ENCODE results near the gene SLC24A5.

GRCh38 chr15:48103647-48104046 is 17.1 kb upstream of the SLC24A5 start:
- TF ChIP-seq, protein P1, sequence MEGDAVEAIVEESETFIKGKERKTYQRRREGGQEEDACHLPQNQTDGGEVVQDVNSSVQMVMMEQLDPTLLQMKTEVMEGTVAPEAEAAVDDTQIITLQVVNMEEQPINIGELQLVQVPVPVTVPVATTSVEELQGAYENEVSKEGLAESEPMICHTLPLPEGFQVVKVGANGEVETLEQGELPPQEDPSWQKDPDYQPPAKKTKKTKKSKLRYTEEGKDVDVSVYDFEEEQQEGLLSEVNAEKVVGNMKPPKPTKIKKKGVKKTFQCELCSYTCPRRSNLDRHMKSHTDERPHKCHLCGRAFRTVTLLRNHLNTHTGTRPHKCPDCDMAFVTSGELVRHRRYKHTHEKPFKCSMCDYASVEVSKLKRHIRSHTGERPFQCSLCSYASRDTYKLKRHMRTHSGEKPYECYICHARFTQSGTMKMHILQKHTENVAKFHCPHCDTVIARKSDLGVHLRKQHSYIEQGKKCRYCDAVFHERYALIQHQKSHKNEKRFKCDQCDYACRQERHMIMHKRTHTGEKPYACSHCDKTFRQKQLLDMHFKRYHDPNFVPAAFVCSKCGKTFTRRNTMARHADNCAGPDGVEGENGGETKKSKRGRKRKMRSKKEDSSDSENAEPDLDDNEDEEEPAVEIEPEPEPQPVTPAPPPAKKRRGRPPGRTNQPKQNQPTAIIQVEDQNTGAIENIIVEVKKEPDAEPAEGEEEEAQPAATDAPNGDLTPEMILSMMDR (conservative IDR thresholded peaks at IDR 0.05; ENCODE audit: low read length): no peak
- no peak for TF ChIP-seq EZH2phosphoT487 (IDR thresholded peaks at IDR 0.05; ENCODE audit: borderline replicate concordance)

Data from Loucy (cell line).